Smooth muscle cell (in vitro differentiated cells): ENCODE results near the gene FAAH2. TPM values are rescaled to one million over a fixed set of nuclear protein-coding genes. Genes with fewer than 3 reads are reported as not detected.

Experiments used
- DNase-seq: peaks from one replicate; lab custom pipeline; 2025; ENCODE audit not compliant: unreplicated experiment; lab: John Stamatoyannopoulos, UW
- H2AFZ ChIP-seq: fragments of 200-600 bp; sonication (generic); 2 replicates; pipeline ENCODE4 v1.6.0; 2016; ENCODE audit warnings: antibody characterized with exemption, low read depth, mild to moderate bottlenecking
- H3F3A ChIP-seq: fragments of 200-600 bp; sonication (generic); 2 replicates; pipeline ENCODE4 v1.6.0; 2017; ENCODE audit warnings: antibody characterized with exemption, low read depth
- H3K27ac ChIP-seq: fragments of 200-600 bp; sonication (generic); 2 replicates; pipeline ENCODE4 v1.5.1; 2016; ENCODE audit warnings: low read depth, mild to moderate bottlenecking
- H3K27me3 ChIP-seq: fragments of 200-600 bp; sonication (generic); 2 replicates; pipeline ENCODE4 v1.6.1; 2016; ENCODE audit warnings: low read depth, mild to moderate bottlenecking
- H3K36me3 ChIP-seq: fragments of 200-600 bp; sonication (generic); 2 replicates; pipeline ENCODE4 v1.5.1; 2016; ENCODE audit warnings: low read depth
- H3K4me1 ChIP-seq: fragments of 200-600 bp; sonication (generic); 2 replicates; pipeline ENCODE4 v1.5.1; 2016; ENCODE audit warnings: low read depth
- H3K4me2 ChIP-seq: fragments of 200-600 bp; sonication (generic); 2 replicates; pipeline ENCODE4 v1.6.0; 2016; ENCODE audit warnings: mild to moderate bottlenecking
- H3K4me3 ChIP-seq: fragments of 200-600 bp; sonication (generic); 2 replicates; pipeline ENCODE4 v1.5.1; 2016; ENCODE audit warnings: mild to moderate bottlenecking
- H3K79me2 ChIP-seq: fragments of 200-600 bp; sonication (generic); 2 replicates; pipeline ENCODE4 v1.6.0; 2016; ENCODE audit warnings: low read depth, mild to moderate bottlenecking
- H3K9ac ChIP-seq: fragments of 200-600 bp; sonication (generic); 2 replicates; pipeline ENCODE4 v1.6.0; 2016; ENCODE audit warnings: low read depth
- H3K9me3 ChIP-seq: fragments of 200-600 bp; sonication (generic); replicated peaks from 2 replicates; pipeline ENCODE4 v1.5.1; 2016; ENCODE audit warnings: low read depth
- H4K20me1 ChIP-seq: fragments of 200-600 bp; sonication (generic); 2 replicates; pipeline ENCODE4 v1.6.0; 2016; ENCODE audit warnings: low read depth
- WGBS: methylation state at CpG from one replicate; pipeline ENCODE4 v1.1.7; 2016; ENCODE audit warnings: low lambda C conversion rate; 5-methylcytosine and 5-hydroxymethylcytosine counted together
- polyA plus RNA-seq: library from polyadenylated mRNA; unstranded; fragments of >200 nt; fragmentation: Nextera tagmentation; extraction: Ambion mirVana; gene quantifications from 2 replicates; pipeline ENCODE4 v1.2.1, GENCODE V29; 2016
- total RNA-seq: library from RNA; depleted of rRNA; stranded (reverse); fragments of >200 nt; gene quantifications from 2 replicates; pipeline ENCODE4 v1.2.3, GENCODE V29; 2014
- TF ChIP-seq, protein P1 (sequence below): fragments of 200-600 bp; sonication (generic); IDR thresholded peaks from 2 replicates; pipeline ENCODE4 v1.5.1; 2017; ENCODE audit warnings: borderline replicate concordance, mild to moderate bottlenecking, antibody characterized with exemption; ENCODE audit not compliant: insufficient read depth, poor library complexity, severe bottlenecking

The FAAH2 gene
- total and polyA plus RNA-seq, 2 experiments from 2014 or later, result 0.37 to 0.99 TPM

GRCh38 chrX:57353472-57354132 lies 67.1 kb downstream of the FAAH2 start:
- Histone ChIP-seq H3K9ac (no peak overlapping the region), H3K4me1 (no peaks in the 10 kb centered on the region), H3K27ac (no peak overlapping the region), H3F3A (no peaks in the 10 kb centered on the region), H3K4me2 (no peak overlapping the region), H3K27me3 (no peaks in the 10 kb centered on the region), H4K20me1 (no peaks in the 10 kb centered on the region), H3K4me3 (no peak overlapping the region), H3K9me3 (no peaks in the 10 kb centered on the region), H3K36me3 (no peaks in the 10 kb centered on the region), H2AFZ (no peak overlapping the region), H3K79me2 (no peaks in the 10 kb centered on the region)
- WGBS, result 89% methylated on average over 2 of the region's 2 CpGs
- DNase-seq, result no peak
- TF ChIP-seq, protein P1, sequence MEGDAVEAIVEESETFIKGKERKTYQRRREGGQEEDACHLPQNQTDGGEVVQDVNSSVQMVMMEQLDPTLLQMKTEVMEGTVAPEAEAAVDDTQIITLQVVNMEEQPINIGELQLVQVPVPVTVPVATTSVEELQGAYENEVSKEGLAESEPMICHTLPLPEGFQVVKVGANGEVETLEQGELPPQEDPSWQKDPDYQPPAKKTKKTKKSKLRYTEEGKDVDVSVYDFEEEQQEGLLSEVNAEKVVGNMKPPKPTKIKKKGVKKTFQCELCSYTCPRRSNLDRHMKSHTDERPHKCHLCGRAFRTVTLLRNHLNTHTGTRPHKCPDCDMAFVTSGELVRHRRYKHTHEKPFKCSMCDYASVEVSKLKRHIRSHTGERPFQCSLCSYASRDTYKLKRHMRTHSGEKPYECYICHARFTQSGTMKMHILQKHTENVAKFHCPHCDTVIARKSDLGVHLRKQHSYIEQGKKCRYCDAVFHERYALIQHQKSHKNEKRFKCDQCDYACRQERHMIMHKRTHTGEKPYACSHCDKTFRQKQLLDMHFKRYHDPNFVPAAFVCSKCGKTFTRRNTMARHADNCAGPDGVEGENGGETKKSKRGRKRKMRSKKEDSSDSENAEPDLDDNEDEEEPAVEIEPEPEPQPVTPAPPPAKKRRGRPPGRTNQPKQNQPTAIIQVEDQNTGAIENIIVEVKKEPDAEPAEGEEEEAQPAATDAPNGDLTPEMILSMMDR, result no peak

DNA sequence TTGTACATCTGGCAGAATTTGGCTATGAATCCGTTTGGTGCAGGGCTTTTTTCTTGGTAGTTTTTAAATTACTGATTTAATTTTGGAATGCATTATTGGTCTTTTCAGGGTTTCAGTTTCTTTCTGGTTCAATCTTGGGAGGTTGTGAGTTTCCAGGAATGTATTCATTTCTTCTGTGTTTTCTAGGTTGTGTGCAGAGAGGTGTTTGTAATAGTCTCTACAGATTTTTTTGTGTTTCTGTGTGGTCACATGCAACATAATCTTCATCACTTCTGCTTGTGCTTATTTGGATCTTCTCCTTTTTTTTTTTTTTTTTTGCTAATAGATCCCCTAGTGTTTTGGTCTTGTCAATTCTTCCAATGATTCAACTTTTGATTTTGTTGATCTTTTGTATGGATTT lies 77.6 kb downstream of the FAAH2 start:
- H3K9me3 ChIP-seq, result no peaks in the 10 kb centered on the region
- DNase-seq, result no peak
- H3K27me3 ChIP-seq, result no peaks in the 10 kb centered on the region
- whole genome bisulfite sequencing, result 61% methylated on average over 1 of the region's 1 CpG
- H3F3A ChIP-seq, result no peaks in the 10 kb centered on the region
- TF ChIP-seq, protein P1, result no peak
- H3K9ac ChIP-seq, result no peak overlapping the region
- H4K20me1 ChIP-seq, result no peaks in the 10 kb centered on the region
- no peak overlapping the region for H3K4me2 ChIP-seq
- no peaks in the 10 kb centered on the region for H3K36me3 ChIP-seq
- no peaks in the 10 kb centered on the region for H3K79me2 ChIP-seq
- H3K4me3 ChIP-seq, result no peak overlapping the region
- H2AFZ ChIP-seq, result no peak overlapping the region
- H3K27ac ChIP-seq, result no peak overlapping the region
- no peaks in the 10 kb centered on the region for H3K4me1 ChIP-seq

DNA sequence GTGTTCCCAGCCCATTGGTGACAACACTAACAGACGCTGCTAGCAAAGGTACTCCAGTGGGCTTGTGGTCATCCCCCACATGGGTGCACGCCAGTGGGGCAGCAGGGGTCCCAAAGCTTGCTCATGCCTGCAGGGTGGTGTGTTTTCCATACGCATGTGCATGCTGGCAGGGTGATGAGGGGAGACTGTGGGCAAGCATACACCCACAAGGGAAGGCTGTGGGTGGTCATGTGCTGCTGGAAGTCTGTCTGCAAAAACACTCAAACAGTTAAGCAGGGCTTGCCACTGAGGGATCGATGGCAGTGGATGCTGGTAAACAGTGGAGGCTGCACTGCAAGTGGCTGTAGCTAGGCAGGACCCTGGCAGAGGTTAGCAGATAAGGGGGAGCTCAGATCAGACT lies 79.9 kb downstream of the FAAH2 start:
- TF ChIP-seq, protein P1, result no peak
- no peak overlapping the region for H3K27ac ChIP-seq

DNA sequence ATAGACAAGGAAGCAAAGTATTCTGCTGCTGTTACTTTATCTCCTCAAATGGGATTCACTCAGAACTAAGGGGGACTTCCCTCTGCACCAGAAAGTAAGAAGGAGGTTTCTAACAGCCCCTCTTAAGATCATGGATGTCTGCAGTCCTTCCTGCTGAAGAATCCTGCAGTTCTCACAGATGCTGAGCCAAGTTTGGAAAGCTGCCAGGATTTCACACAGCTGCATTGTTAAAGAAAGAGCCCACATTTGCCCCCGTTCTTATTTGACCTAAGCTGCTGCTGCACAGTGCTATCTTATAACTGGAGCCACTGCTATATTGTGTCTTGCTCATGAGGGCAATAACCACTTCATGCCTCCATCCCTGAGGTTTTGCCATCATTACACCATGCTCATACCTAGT lies 81.1 kb downstream of the FAAH2 start:
- WGBS, result 65% methylated on average over 1 of the region's 1 CpG

More for the DNA sequence above, 79.9 kb downstream of the FAAH2 start:
- Histone ChIP-seq H3K4me2 (no peak overlapping the region), H3K4me1 (no peaks in the 10 kb centered on the region), H3K9ac (no peak overlapping the region), H4K20me1 (no peaks in the 10 kb centered on the region), H2AFZ (no peak overlapping the region), H3K79me2 (no peaks in the 10 kb centered on the region), H3K4me3 (no peak overlapping the region), H3F3A (no peaks in the 10 kb centered on the region), H3K9me3 (no peaks in the 10 kb centered on the region), H3K27me3 (no peaks in the 10 kb centered on the region), H3K36me3 (no peaks in the 10 kb centered on the region)
- DNase-seq, result no peak
- 83% methylated on average over 4 of the region's 4 CpGs for WGBS

More for the DNA sequence above, 81.1 kb downstream of the FAAH2 start:
- Histone ChIP-seq H3K27me3 (no peaks in the 10 kb centered on the region), H3K4me3 (no peak overlapping the region), H3F3A (no peaks in the 10 kb centered on the region), H3K79me2 (no peaks in the 10 kb centered on the region), H3K9me3 (no peaks in the 10 kb centered on the region), H3K27ac (no peak overlapping the region), H4K20me1 (no peaks in the 10 kb centered on the region), H3K36me3 (no peaks in the 10 kb centered on the region), H3K4me1 (no peaks in the 10 kb centered on the region), H3K9ac (no peak overlapping the region), H3K4me2 (no peak overlapping the region), H2AFZ (no peak overlapping the region)
- no peak for DNase-seq
- TF ChIP-seq, protein P1, result no peak
